AG10803 (cell line): ENCODE data around the gene BARX2.

ENCODE experiments used
- DNase-seq: peaks from one replicate; pipeline ENCODE4 v3.0.0; 2010; ENCODE audit warnings: low read depth
- H3K4me3 ChIP-seq: 2 replicates; pipeline ENCODE4 v1.5.1; 2011; ENCODE audit warnings: mild to moderate bottlenecking, low read length, control low read depth
- TF ChIP-seq, protein P1 (sequence below): conservative IDR thresholded peaks from 2 replicates; pipeline ENCODE4 v1.5.1; 2011; ENCODE audit warnings: mild to moderate bottlenecking, low read length, control low read depth, inconsistent platforms

Gene BARX2

DNA sequence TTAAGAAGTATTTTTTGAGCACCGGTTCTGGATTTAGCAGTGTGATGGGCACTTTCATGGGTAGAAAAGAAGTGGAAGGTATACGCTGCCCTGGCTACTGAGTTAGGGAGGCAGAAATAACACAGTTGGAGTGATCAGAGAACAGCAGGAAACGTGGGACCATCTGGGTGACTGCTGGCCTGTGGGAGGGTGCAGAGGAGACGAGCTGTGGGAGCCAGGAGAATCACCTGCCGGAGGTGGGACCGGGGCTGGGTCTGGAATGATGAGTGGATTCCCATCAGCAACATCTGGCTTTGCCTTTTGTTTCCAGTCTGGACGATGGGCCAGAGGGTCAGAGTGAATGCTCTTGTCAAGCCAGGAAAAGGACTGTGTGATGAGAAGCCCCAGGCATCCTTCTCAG lies 66.5 kb downstream of the BARX2 start:
- H3K4me3 ChIP-seq: no peak overlapping the region
- DNase-seq: no peak
- TF ChIP-seq, protein P1, sequence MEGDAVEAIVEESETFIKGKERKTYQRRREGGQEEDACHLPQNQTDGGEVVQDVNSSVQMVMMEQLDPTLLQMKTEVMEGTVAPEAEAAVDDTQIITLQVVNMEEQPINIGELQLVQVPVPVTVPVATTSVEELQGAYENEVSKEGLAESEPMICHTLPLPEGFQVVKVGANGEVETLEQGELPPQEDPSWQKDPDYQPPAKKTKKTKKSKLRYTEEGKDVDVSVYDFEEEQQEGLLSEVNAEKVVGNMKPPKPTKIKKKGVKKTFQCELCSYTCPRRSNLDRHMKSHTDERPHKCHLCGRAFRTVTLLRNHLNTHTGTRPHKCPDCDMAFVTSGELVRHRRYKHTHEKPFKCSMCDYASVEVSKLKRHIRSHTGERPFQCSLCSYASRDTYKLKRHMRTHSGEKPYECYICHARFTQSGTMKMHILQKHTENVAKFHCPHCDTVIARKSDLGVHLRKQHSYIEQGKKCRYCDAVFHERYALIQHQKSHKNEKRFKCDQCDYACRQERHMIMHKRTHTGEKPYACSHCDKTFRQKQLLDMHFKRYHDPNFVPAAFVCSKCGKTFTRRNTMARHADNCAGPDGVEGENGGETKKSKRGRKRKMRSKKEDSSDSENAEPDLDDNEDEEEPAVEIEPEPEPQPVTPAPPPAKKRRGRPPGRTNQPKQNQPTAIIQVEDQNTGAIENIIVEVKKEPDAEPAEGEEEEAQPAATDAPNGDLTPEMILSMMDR: no peak

DNA sequence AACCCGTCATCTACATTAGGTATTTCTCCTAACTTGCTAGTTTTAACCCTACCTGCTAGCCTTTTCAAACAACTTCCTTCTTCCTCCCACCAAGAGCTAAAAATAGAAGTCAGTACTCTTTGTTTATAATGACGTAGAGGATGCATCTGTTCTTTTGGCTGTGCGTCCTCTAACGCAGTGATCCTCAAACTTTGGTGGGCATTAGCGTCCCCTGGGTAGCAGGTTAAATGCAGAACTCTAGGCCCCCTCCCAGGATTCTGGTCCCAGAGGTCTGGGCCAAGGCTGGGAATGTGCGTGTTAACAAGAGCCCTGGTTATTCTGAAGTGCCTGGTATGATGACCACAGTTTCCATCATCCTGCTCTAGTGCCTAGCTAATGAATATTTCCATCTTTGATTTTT lies 67.6 kb downstream of the BARX2 start:
- no peak overlapping the region for H3K4me3 ChIP-seq

GRCh38 chr11:129444274-129444673 lies 68.6 kb downstream of the BARX2 start:
- TF ChIP-seq, protein P1: no peak
- H3K4me3 ChIP-seq: no peak overlapping the region
- DNase-seq: no peak

More for the DNA sequence above, 67.6 kb downstream of the BARX2 start:
- TF ChIP-seq, protein P1: no peak
- DNase-seq: no peak

- no peak for DNase-seq
- TF ChIP-seq, protein P1: no peak
- H3K4me3 ChIP-seq: no peak overlapping the region
These were observed 69.6 kb downstream of the BARX2 start for GRCh38 chr11:129445226-129445625.

GRCh38 chr11:129446572-129446971 lies 70.9 kb downstream of the BARX2 start:
- H3K4me3 ChIP-seq: no peak overlapping the region
- DNase-seq: no peak
- TF ChIP-seq, protein P1: no peak

- TF ChIP-seq, protein P1: no peak
- H3K4me3 ChIP-seq: no peak overlapping the region
- no peak for DNase-seq
These were observed 72.1 kb downstream of the BARX2 start for GRCh38 chr11:129447654-129448239.

DNA sequence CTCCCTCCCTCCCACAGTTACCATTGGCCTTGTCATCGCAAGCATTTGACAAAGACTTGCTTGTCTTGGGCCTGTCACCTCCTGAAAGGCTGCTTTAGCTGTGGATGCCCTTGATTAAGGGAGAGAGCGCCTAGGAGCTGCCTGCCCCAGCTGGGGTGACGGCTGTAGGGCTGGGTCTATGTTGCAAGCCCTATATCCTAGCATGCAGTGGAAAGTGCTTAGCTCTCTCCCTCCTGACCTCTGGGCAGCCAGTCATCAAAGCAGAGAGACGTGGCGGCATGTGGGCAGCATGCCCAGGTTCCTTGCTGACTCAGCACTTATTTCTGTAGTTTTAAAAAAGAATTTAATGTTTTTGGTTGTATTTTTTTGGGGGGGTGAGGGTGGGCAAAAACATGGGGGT lies 75.9 kb downstream of the BARX2 start:
- TF ChIP-seq, protein P1: no peak
- no peak overlapping the region for H3K4me3 ChIP-seq
- DNase-seq: no peak
